ENCODE data around the gene EHBP1.
"Not testable (repeated sequence)": the region's sequence is repeated elsewhere in the genome, so short reads cannot be mapped to it uniquely, and the experiment has no call there.

EHBP1 gene

GRCh38 chr2:62736899-62737559 is 31.5 kb downstream of the EHBP1 start:
- no peak for DNase-seq

- no peak for DNase-seq
These were observed 33.7 kb downstream of the EHBP1 start for GRCh38 chr2:62738981-62739936.

- DNase-seq, result no peak
These were observed 34.7 kb downstream of the EHBP1 start for GRCh38 chr2:62740221-62740620.

- DNase-seq, result no peak
These were observed 35.6 kb downstream of the EHBP1 start for GRCh38 chr2:62741127-62741526.

- DNase-seq, result no peak
These were observed 36.6 kb downstream of the EHBP1 start for GRCh38 chr2:62741954-62742722.

- DNase-seq, result no peak
These were observed 38.0 kb downstream of the EHBP1 start for GRCh38 chr2:62743506-62743905.

GRCh38 chr2:62744603-62745002 is 39.1 kb downstream of the EHBP1 start:
- no peak for DNase-seq

- DNase-seq, result no peak
These were observed 40.5 kb downstream of the EHBP1 start for GRCh38 chr2:62745891-62746481.

GRCh38 chr2:62747169-62747568 is 41.7 kb downstream of the EHBP1 start:
- DNase-seq, result no peak

- no peak for DNase-seq
These were observed 42.4 kb downstream of the EHBP1 start for GRCh38 chr2:62747876-62748275.

- not testable (repeated sequence) for DNase-seq
These were observed 43.6 kb downstream of the EHBP1 start for GRCh38 chr2:62749111-62749510.

GRCh38 chr2:62757029-62757428 is 51.5 kb downstream of the EHBP1 start:
- no peak for DNase-seq

- no peak for DNase-seq
These were observed 54.5 kb downstream of the EHBP1 start for GRCh38 chr2:62760026-62760425.

GRCh38 chr2:62760555-62760954 is 55.0 kb downstream of the EHBP1 start:
- DNase-seq, result no peak

GRCh38 chr2:62765619-62766376 is 60.3 kb downstream of the EHBP1 start:
- DNase-seq, result no peak

GRCh38 chr2:62768615-62769014 is 63.1 kb downstream of the EHBP1 start:
- DNase-seq, result no peak

GRCh38 chr2:62770629-62771028 is 65.1 kb downstream of the EHBP1 start:
- DNase-seq, result no peak

GRCh38 chr2:62774555-62775366 is 69.2 kb downstream of the EHBP1 start:
- DNase-seq, result no peak

- DNase-seq, result no peak
These were observed 69.8 kb downstream of the EHBP1 start for GRCh38 chr2:62775367-62775668.

GRCh38 chr2:62783679-62784078 is 78.2 kb downstream of the EHBP1 start:
- no peak for DNase-seq

GRCh38 chr2:62784341-62784740 is 78.8 kb downstream of the EHBP1 start:
- no peak for DNase-seq

GRCh38 chr2:62785216-62785615 is 79.7 kb downstream of the EHBP1 start:
- no peak for DNase-seq
